ENCODE measurements around the gene PFKFB4.
"Not testable (repeated sequence)": the region's sequence is repeated elsewhere in the genome, so short reads cannot be mapped to it uniquely, and the experiment has no call there.

PFKFB4 gene

DNA sequence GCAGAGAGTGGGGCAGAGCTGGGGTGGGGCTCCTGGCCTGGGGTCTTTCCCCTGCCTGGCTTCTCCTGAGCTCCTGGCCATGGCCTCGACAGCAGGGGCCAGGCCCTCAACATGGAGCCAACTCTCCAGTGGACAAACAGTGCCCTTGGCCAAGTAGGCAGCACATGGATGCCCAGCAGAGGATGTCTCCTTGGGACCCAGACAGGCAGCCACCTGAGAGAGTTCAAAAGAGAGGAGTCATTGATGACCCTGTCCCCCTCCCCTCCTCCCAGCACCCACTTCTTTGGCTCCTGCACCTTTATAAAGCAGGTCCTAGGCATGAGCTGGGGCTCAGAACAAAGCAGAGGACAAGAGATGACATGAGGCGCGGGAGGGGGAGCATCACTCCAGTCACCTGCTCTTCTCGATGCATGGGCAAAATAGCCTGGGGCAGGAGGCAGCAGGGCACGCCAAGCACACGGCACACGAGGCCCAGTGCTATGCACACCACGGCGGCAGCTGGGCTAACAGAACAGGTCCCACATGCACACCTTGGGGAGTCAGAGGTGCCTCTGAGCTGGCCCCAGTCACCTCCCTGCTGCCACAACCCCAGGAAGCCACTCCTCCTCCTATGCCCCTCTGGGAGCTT, 80.1 kb downstream of the PFKFB4 start:
- TF ChIP-seq, protein P1, sequence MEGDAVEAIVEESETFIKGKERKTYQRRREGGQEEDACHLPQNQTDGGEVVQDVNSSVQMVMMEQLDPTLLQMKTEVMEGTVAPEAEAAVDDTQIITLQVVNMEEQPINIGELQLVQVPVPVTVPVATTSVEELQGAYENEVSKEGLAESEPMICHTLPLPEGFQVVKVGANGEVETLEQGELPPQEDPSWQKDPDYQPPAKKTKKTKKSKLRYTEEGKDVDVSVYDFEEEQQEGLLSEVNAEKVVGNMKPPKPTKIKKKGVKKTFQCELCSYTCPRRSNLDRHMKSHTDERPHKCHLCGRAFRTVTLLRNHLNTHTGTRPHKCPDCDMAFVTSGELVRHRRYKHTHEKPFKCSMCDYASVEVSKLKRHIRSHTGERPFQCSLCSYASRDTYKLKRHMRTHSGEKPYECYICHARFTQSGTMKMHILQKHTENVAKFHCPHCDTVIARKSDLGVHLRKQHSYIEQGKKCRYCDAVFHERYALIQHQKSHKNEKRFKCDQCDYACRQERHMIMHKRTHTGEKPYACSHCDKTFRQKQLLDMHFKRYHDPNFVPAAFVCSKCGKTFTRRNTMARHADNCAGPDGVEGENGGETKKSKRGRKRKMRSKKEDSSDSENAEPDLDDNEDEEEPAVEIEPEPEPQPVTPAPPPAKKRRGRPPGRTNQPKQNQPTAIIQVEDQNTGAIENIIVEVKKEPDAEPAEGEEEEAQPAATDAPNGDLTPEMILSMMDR (IDR thresholded peaks at IDR 0.05; ENCODE audit: extremely low read depth, insufficient read depth, missing control alignments), result no peak
- no peak for DNase-seq (ENCODE audit: low spot score)
- in situ Hi-C loops (cut with MboI; ENCODE audit: low pct_unique_long_range_greater_than_20kb, low sequenced_read_pairs, unreplicated experiment), result no loop called here

DNA sequence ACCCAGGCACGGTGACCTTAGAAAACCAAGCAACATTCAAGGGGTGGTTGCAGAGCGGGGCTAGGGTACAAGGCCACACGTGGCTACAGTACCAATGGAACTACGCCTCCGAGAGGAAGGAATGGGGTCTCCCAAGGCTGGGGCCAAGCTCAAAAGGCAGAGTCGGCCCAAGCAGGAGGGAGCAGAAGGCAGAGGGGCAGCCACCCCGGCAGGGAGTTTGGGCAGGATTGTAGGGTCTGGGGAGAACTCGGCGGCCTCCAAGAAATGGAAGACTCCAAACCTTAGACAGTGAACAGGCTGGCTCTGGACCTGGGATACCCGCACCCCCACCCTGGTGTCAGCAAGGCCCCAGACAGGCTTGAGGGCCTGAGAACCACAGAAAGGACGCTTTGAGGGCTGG, 81.4 kb downstream of the PFKFB4 start:
- TF ChIP-seq, protein P1 (IDR thresholded peaks at IDR 0.05; ENCODE audit: extremely low read depth, insufficient read depth, missing control alignments), result no peak
- no peak for DNase-seq (ENCODE audit: low spot score)
- in situ Hi-C loops (cut with MboI; ENCODE audit: low pct_unique_long_range_greater_than_20kb, low sequenced_read_pairs, unreplicated experiment), result no loop called here

DNA sequence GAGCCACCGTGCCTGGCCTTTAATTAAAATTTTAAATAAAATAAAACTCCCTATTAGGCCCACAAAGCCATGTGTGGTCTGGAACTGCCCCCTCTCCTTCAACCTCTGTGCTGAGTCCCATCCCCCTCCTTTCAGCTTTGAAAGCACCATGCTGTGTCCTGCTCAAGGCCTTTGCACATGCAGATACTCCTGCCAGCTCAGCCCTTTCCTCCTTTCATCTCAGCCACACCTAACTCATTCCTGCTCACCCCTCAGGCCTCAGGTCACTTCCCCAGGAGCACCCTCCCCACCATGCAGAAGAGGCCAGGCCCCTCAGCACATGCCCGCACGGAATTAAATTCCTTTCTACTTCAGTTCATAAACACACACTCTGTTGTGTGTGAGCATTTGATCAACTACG, 82.0 kb downstream of the PFKFB4 start:
- no peak for DNase-seq (ENCODE audit: low spot score)
- in situ Hi-C loops (cut with MboI; ENCODE audit: low pct_unique_long_range_greater_than_20kb, low sequenced_read_pairs, unreplicated experiment), result no loop called here
- TF ChIP-seq, protein P1 (IDR thresholded peaks at IDR 0.05; ENCODE audit: extremely low read depth, insufficient read depth, missing control alignments), result no peak

DNA sequence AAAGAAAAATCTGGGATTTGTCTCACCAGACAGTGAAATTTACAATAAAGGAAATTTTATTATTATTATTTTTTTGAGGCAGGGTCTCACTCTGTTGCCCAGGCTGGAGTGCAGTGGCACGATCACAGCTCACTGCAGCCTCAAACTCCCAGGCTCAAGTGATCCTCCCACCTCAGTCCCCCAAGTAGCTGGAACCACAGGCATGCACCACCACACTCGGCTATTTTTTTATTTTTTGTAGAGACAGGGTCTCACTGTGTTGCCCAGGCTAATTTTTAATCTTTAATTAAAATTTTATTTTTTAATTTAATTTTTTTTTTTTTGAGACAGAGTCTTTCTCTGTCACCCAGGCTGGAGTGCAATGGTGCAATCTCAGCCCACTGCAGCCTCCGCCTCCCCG, 82.6 kb downstream of the PFKFB4 start:
- in situ Hi-C loops (cut with MboI; ENCODE audit: low pct_unique_long_range_greater_than_20kb, low sequenced_read_pairs, unreplicated experiment); DNase-seq (ENCODE audit: low spot score): not testable (repeated sequence)

DNA sequence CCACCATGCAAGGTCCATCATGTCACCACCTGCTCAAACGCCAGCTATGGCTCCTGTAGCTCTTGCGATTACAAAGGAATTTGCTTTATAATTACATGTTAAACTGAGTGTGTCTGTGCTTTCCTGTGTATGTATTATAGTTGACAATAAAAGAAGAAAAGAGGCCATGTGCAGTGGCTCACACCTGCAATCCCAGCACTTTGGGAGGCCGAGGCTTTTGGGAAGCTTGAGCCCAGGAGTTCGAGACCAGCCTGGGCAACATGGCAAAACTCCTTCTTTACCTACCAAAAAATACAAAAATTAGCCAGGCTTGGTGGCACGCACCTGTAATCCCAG, 83.0 kb downstream of the PFKFB4 start:
- DNase-seq (ENCODE audit: low spot score), result no peak
- TF ChIP-seq, protein P1 (IDR thresholded peaks at IDR 0.05; ENCODE audit: extremely low read depth, insufficient read depth, missing control alignments), result no peak
- in situ Hi-C loops (cut with MboI; ENCODE audit: low pct_unique_long_range_greater_than_20kb, low sequenced_read_pairs, unreplicated experiment), result no loop called here

DNA sequence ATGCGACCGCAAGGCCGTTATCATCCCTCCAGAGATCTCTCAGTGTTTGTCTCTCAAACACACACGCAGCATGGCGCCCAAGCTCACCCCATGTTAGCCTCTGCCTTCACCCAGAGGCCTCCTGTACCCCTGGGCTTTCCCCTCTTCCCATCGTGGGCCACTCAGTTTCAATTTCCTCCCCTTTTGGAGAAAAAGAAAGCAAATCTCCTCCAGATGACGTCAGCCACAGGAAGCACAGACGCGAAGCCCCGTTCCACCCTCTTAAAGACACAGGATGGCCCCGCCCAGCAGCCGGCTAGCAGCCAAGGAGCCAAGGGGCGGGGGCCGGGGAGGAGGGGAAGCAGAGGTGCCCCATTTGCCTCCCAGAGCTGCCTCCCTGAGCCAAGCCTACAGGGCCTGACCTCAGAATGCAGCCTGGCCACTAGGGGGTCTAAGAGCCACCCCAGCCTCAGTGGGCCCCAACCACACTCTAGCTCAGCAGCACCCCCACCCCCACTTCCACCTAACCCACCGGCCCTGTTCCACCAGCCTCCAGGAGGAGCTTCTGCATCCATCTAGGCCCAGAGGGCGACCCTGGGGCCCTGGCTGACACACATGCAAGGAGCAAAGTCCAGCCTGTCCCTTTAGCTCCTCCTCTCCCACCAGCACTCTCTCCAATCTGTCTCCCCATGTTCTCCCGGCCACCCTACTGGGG, 83.5 kb downstream of the PFKFB4 start:
- TF ChIP-seq, protein P1 (IDR thresholded peaks at IDR 0.05; ENCODE audit: extremely low read depth, insufficient read depth, missing control alignments), result peak; percentile 45
- DNase-seq (ENCODE audit: low spot score), result peak; percentile 93
- in situ Hi-C loops (cut with MboI; ENCODE audit: low pct_unique_long_range_greater_than_20kb, low sequenced_read_pairs, unreplicated experiment), result no loop called here

DNA sequence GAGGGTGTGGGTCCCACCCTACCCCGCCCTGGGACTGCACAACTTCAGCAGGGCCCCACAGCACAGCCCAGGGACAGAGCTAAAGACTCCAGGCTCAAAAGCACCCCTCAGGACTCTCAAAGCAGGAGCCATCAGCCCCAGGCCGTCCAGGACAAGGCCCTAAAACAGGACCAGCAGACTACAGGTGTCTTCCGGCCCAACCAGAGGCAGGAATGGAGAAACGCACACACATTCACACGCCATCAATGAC, 84.0 kb downstream of the PFKFB4 start:
- in situ Hi-C loops (cut with MboI; ENCODE audit: low pct_unique_long_range_greater_than_20kb, low sequenced_read_pairs, unreplicated experiment), result no loop called here
- DNase-seq (ENCODE audit: low spot score), result no peak
- TF ChIP-seq, protein P1 (IDR thresholded peaks at IDR 0.05; ENCODE audit: extremely low read depth, insufficient read depth, missing control alignments), result no peak

Data from GM13977 (cell line).